Measurements from ENCODE around the gene TAF11L12. TPM values are rescaled to one million over a fixed set of nuclear protein-coding genes. Genes with fewer than 3 reads are reported as not detected.
"Not testable (repeated sequence)": the region's sequence is repeated elsewhere in the genome, so short reads cannot be mapped to it uniquely, and the experiment has no call there.

The TAF11L12 gene
- not detected for total RNA-seq

DNA sequence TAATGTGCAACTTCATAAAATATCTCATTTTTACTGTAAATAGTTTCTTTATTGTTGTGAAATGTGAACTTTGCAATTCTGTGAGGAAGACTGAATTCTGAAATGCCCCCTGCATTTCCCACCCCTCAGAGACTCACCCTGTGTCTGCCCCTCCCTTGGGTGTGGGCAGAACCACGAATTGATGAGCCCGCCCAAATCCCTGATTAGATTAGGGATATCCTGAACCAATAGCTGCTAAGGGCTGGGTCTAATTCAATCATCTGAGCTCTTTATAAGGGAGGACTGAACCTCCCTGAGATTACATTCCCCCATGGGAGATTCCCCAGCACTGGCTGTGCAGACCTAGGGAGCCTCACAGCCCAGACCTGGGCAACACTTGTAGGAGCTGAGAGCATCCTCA, at the start of gene TAF11L12:
Gene TAF11L12 (plus strand): TSS at position 301 of the 400 bp plus-strand sequence.
- DNase-seq (ENCODE audit: low spot score in 2 of 2); H3K9me3 ChIP-seq; intact Hi-C loops (cut with DNase I; ENCODE audit: low total_unique reads); H3K36me3 ChIP-seq; H3K27ac ChIP-seq; H3K4me3 ChIP-seq; H3K27me3 ChIP-seq; H3K4me1 ChIP-seq: not testable (repeated sequence)

DNA sequence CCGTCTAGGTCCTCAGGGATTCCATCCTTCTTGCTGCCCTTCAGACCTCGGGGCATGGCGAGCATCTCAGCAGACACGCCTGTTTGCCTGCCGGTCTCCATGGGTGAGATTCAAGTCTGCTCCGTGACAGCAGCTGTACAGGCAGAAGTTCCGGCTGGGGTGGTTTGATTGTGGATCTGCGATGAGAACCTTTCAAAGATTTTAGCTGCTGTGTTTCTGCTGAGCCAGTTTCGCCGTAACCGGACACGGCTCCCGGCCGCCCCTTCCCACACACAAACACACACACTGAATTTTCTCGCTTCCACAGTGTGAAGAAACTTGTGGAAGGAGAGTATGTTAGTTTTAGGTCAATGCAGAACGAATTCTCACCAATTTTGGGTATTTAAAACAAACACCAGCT, 24.5 kb upstream of the TAF11L12 start, which contains the start of gene TAF11L7:
Gene TAF11L7 (minus strand): TSS at position 101 of the 400 bp plus-strand sequence.
- H3K27me3 ChIP-seq; H3K4me1 ChIP-seq; H3K9me3 ChIP-seq; DNase-seq (ENCODE audit: low spot score in 2 of 2); intact Hi-C loops (cut with DNase I; ENCODE audit: low total_unique reads); H3K36me3 ChIP-seq; H3K27ac ChIP-seq; H3K4me3 ChIP-seq: not testable (repeated sequence)

DNA sequence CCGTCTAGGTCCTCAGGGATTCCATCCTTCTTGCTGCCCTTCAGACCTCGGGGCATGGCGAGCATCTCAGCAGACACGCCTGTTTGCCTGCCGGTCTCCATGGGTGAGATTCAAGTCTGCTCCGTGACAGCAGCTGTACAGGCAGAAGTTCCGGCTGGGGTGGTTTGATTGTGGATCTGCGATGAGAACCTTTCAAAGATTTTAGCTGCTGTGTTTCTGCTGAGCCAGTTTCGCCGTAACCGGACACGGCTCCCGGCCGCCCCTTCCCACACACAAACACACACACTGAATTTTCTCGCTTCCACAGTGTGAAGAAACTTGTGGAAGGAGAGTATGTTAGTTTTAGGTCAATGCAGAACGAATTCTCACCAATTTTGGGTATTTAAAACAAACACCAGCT, 19.3 kb upstream of the TAF11L12 start, which contains the start of gene TAF11L8:
Gene TAF11L8 (minus strand): TSS at position 101 of the 400 bp plus-strand sequence.
- H3K27me3 ChIP-seq; H3K27ac ChIP-seq; H3K9me3 ChIP-seq; intact Hi-C loops (cut with DNase I; ENCODE audit: low total_unique reads); H3K4me3 ChIP-seq; H3K4me1 ChIP-seq; H3K36me3 ChIP-seq; DNase-seq (ENCODE audit: low spot score in 2 of 2): not testable (repeated sequence)

DNA sequence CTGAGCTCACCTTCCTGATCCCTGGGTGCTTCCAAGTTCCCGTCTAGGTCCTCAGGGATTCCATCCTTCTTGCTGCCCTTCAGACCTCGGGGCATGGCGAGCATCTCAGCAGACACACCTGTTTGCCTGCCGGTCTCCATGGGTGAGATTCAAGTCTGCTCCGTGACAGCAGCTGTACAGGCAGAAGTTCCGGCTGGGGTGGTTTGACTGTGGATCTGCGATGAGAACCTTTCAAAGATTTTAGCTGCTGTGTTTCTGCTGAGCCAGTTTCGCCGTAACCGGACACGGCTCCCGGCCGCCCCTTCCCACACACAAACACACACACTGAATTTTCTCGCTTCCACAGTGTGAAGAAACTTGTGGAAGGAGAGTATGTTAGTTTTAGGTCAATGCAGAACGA, 15.9 kb upstream of the TAF11L12 start, which contains the start of gene TAF11L9:
Gene TAF11L9 (minus strand): TSS at position 140 of the 400 bp plus-strand sequence.
- H3K4me3 ChIP-seq; H3K36me3 ChIP-seq; H3K4me1 ChIP-seq; H3K27ac ChIP-seq; H3K27me3 ChIP-seq; H3K9me3 ChIP-seq; intact Hi-C loops (cut with DNase I; ENCODE audit: low total_unique reads): not testable (repeated sequence)
- peak in 1 of 2 donors; percentile 63 for DNase-seq (ENCODE audit: low spot score in 2 of 2)

DNA sequence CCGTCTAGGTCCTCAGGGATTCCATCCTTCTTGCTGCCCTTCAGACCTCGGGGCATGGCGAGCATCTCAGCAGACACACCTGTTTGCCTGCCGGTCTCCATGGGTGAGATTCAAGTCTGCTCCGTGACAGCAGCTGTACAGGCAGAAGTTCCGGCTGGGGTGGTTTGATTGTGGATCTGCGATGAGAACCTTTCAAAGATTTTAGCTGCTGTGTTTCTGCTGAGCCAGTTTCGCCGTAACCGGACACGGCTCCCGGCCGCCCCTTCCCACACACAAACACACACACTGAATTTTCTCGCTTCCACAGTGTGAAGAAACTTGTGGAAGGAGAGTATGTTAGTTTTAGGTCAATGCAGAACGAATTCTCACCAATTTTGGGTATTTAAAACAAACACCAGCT, 12.5 kb upstream of the TAF11L12 start, which contains the start of gene TAF11L10:
Gene TAF11L10 (minus strand): TSS at position 101 of the 400 bp plus-strand sequence.
- H3K27me3 ChIP-seq; H3K27ac ChIP-seq; H3K4me1 ChIP-seq; DNase-seq (ENCODE audit: low spot score in 2 of 2); H3K4me3 ChIP-seq; H3K9me3 ChIP-seq; H3K36me3 ChIP-seq; intact Hi-C loops (cut with DNase I; ENCODE audit: low total_unique reads): not testable (repeated sequence)

DNA sequence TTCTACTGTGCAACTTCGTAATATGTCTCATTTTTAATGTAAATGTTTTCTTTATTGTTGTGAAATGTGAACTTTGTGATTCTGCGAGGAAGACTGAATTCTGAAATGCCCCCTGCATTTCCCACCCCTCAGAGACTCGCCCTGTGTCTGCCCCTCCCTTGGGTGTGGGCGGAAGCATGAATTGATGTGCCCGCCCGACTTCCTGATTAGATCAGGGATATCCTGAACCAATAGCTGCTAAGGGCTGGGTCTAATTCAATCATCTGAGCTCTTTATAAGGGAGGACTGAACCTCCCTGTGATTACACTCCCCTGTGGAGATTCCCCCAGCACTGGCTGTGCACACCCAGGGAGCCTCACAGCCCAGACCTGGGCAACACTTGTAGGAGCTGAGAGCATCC, 6.3 kb upstream of the TAF11L12 start, which contains the start of gene TAF11L11:
Gene TAF11L11 (plus strand): TSS at position 304 of the 400 bp plus-strand sequence.
- H3K27ac ChIP-seq; DNase-seq (ENCODE audit: low spot score in 2 of 2); H3K36me3 ChIP-seq; H3K27me3 ChIP-seq; H3K4me1 ChIP-seq; H3K9me3 ChIP-seq; intact Hi-C loops (cut with DNase I; ENCODE audit: low total_unique reads); H3K4me3 ChIP-seq: not testable (repeated sequence)

DNA sequence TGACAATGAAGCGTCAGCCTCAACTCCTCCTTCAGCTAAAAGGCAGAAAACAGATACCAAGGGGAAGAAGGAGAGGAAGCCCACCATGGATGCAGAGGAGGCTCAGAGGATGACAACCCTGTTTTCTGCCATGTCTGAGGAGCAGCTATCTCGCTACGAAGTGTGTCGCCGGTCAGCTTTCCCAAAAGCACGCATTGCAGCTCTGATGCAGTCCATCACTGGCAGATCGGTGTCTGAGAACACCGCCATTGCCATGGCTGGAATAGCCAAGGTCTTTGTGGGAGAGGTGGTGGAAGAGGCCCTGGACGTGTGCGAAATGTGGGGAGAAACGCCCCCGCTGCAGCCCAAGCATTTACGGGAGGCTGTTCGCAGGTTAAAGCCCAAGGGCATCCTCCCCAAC, 5.2 kb upstream of the TAF11L12 start:
- DNase-seq (ENCODE audit: low spot score in 2 of 2), result no peak

DNA sequence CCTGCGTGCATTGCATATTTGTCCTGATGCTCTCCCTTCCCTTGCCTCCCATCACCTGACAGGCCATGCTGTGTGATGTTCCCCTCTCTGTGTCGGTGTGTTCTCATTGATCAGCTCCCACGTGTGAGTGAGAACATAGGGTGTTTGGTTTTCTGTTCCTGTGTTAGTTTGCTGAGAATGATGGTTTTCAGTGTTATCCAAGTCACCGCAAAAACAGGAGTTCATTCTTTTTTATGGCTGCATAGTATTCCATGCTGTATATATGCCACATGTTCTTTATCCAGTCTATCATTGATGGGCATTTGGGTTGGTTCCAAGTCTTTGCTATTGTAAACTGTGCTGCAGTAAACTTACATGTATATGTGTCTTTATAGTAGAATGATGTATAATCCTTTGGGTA, 2.7 kb upstream of the TAF11L12 start:
- H3K4me1 ChIP-seq; H3K27ac ChIP-seq; DNase-seq (ENCODE audit: low spot score in 2 of 2); H3K9me3 ChIP-seq; H3K27me3 ChIP-seq; H3K36me3 ChIP-seq; intact Hi-C loops (cut with DNase I; ENCODE audit: low total_unique reads); H3K4me3 ChIP-seq: not testable (repeated sequence)

More for the DNA sequence above, 5.2 kb upstream of the TAF11L12 start:
- intact Hi-C loops (cut with DNase I; ENCODE audit: low total_unique reads), result no loop called here
- H3K27ac ChIP-seq, result no peak overlapping the region
- no peaks in the 10 kb centered on the region for H3K36me3 ChIP-seq
- no peaks in the 10 kb centered on the region for H3K4me1 ChIP-seq
- H3K27me3 ChIP-seq, result no peaks in the 10 kb centered on the region
- TF ChIP-seq POLR2A (IDR thresholded peaks at IDR 0.05) (no peak), POLR2AphosphoS5 (IDR thresholded peaks at IDR 0.05) (no peak)
- TF ChIP-seq, protein P1, sequence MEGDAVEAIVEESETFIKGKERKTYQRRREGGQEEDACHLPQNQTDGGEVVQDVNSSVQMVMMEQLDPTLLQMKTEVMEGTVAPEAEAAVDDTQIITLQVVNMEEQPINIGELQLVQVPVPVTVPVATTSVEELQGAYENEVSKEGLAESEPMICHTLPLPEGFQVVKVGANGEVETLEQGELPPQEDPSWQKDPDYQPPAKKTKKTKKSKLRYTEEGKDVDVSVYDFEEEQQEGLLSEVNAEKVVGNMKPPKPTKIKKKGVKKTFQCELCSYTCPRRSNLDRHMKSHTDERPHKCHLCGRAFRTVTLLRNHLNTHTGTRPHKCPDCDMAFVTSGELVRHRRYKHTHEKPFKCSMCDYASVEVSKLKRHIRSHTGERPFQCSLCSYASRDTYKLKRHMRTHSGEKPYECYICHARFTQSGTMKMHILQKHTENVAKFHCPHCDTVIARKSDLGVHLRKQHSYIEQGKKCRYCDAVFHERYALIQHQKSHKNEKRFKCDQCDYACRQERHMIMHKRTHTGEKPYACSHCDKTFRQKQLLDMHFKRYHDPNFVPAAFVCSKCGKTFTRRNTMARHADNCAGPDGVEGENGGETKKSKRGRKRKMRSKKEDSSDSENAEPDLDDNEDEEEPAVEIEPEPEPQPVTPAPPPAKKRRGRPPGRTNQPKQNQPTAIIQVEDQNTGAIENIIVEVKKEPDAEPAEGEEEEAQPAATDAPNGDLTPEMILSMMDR (IDR thresholded peaks at IDR 0.05), result no peak
- H3K4me3 ChIP-seq, result no peak overlapping the region
- H3K9me3 ChIP-seq, result no peaks in the 10 kb centered on the region

Measured in breast epithelium (tissue), 4 donors.